Lung (tissue), 12 donors: ENCODE measurements around the gene EML5. TPM values are rescaled to one million over a fixed set of nuclear protein-coding genes. Genes with fewer than 3 reads are reported as not detected.

ENCODE experiments used
- ATAC-seq: fragments of 200-7000 bp; cut with Tn5 transposase; one replicate; pipeline ENCODE4 v1.9.1; 2020; ENCODE audit warnings: moderate number of reproducible peaks; ENCODE audit not compliant: insufficient read depth, low FRiP score
- DNase-seq, 3 donors: peaks; one replicate each; pipeline ENCODE4 v3.0.0-alpha.2; 2013 to 2017
- H3K27ac ChIP-seq, 2 donors: one replicate each; pipeline ENCODE4 v1.5.1; 2013; ENCODE audit warnings: mild to moderate bottlenecking in 2 of 2, moderate library complexity in 2 of 2, control low read depth in 1 of 2, inconsistent platforms in 1 of 2, low read depth in 1 of 2, low read length in 1 of 2
- H3K27me3 ChIP-seq, 3 donors: one replicate each; pipeline ENCODE4 v1.5.1; 2013; ENCODE audit warnings: low read length in 2 of 3; ENCODE audit not compliant: control insufficient read depth in 3 of 3, insufficient read depth in 3 of 3
- H3K36me3 ChIP-seq, 4 donors: one replicate each; pipeline ENCODE4 v1.5.1; 2013; ENCODE audit warnings: low read length in 4 of 4, mild to moderate bottlenecking in 1 of 4, moderate library complexity in 1 of 4; ENCODE audit not compliant: control insufficient read depth in 4 of 4, insufficient read depth in 4 of 4
- H3K4me1 ChIP-seq, 5 donors: one replicate each; pipeline ENCODE4 v1.5.1; 2013; ENCODE audit warnings: low read length in 5 of 5, mild to moderate bottlenecking in 2 of 5, moderate library complexity in 1 of 5; ENCODE audit not compliant: control insufficient read depth in 5 of 5, insufficient read depth in 5 of 5
- H3K4me3 ChIP-seq: one replicate; pipeline ENCODE4 v1.5.1; 2013; ENCODE audit warnings: mild to moderate bottlenecking, control low read depth, moderate library complexity
- H3K9ac ChIP-seq, 2 donors: one replicate each; pipeline ENCODE4 v1.5.1; 2013; ENCODE audit warnings: low read length in 2 of 2, control low read depth in 1 of 2; ENCODE audit not compliant: insufficient read depth in 1 of 2
- H3K9me3 ChIP-seq, 4 donors: one replicate each; pipeline ENCODE4 v1.5.1; 2013; ENCODE audit warnings: low read length in 3 of 4, mild to moderate bottlenecking in 1 of 4, moderate library complexity in 1 of 4; ENCODE audit not compliant: control insufficient read depth in 4 of 4, insufficient read depth in 3 of 4
- CTCF ChIP-seq: IDR thresholded peaks from 2 replicates; pipeline ENCODE4 v1.5.1; 2012; ENCODE audit warnings: mild to moderate bottlenecking; ENCODE audit errors: control extremely low read depth, extremely low read depth
- WGBS, 2 donors: extraction: QIAGEN DNeasy Blood & Tissue Kit; methylation state at CpG; one replicate each; pipeline ENCODE4 v1.1.7; 2013; 5-methylcytosine and 5-hydroxymethylcytosine counted together
- polyA plus RNA-seq, 2 donors: library from polyadenylated mRNA; stranded (reverse); fragments of 200-250 nt; gene quantifications; one replicate each; pipeline ENCODE4 v1.2.1, GENCODE V29; 2013
- total RNA-seq, 2 donors: library from RNA; depleted of rRNA in 1 of 2; stranded (reverse); fragments of >200 nt in 1 of 2; gene quantifications; one replicate each; pipeline ENCODE4 v1.2.1, GENCODE V29; 2014 to 2021
- donor health status: control.
- donor health status: control.
- donor health status: Bipolar disorder and iron deficiency.
- donor health status: healthy.
- donor health status: DM: yes; HTN: yes; CAD: no.

The EML5 gene
- total and polyA plus RNA-seq, 4 donors = 0.31 to 10.2 (median 1.2) TPM

GRCh38 chr14:88707088-88707487 lies 85.7 kb downstream of the EML5 start:
- no peak overlapping the region for H3K27ac ChIP-seq
- DNase-seq = no peak
- no peaks in the 10 kb centered on the region for H3K9me3 ChIP-seq
- no peak for TF ChIP-seq CTCF
- no peak overlapping the region for H3K9ac ChIP-seq
- ATAC-seq = no peak
- no peak overlapping the region for H3K4me3 ChIP-seq
- peaks cover 0 to 2% (median 0%) of the 10 kb centered on the region in 3 donors for H3K27me3 ChIP-seq
- H3K36me3 ChIP-seq = no peaks in the 10 kb centered on the region
- H3K4me1 ChIP-seq = no peaks in the 10 kb centered on the region
- WGBS, 2 donors = 75 to 84% methylated on average over 1 of the region's 1 CpG

GRCh38 chr14:88706425-88706824 lies 86.3 kb downstream of the EML5 start:
- no peaks in the 10 kb centered on the region for H3K4me1 ChIP-seq
- no peak for TF ChIP-seq CTCF
- H3K9me3 ChIP-seq = no peaks in the 10 kb centered on the region
- DNase-seq (no peak), ATAC-seq (no peak)
- H3K27ac ChIP-seq = no peak overlapping the region
- H3K9ac ChIP-seq = no peak overlapping the region
- H3K36me3 ChIP-seq = no peaks in the 10 kb centered on the region
- peaks cover 0 to 2% (median 0%) of the 10 kb centered on the region in 3 donors for H3K27me3 ChIP-seq
- no peak overlapping the region for H3K4me3 ChIP-seq

GRCh38 chr14:88698651-88699050 lies 94.1 kb downstream of the EML5 start:
- Histone ChIP-seq H3K4me3 (no peak overlapping the region), H3K27ac (no peak overlapping the region), H3K36me3 (no peaks in the 10 kb centered on the region), H3K4me1 (no peaks in the 10 kb centered on the region), H3K9me3 (no peaks in the 10 kb centered on the region), H3K27me3 (peaks cover 0 to 5% (median 3%) of the 10 kb centered on the region in 3 donors), H3K9ac (no peak overlapping the region)
- no peak for TF ChIP-seq CTCF
- ATAC-seq (no peak), DNase-seq (no peak)
- WGBS, 2 donors = 80 to 92% methylated on average over 5 of the region's 5 CpGs

- no peak for TF ChIP-seq CTCF
- H3K9ac ChIP-seq = no peak overlapping the region
- DNase-seq (no peak), ATAC-seq (no peak)
- no peaks in the 10 kb centered on the region for H3K9me3 ChIP-seq
- WGBS, 2 donors = 78 to 81% methylated on average over 3 of the region's 3 CpGs
- no peaks in the 10 kb centered on the region for H3K36me3 ChIP-seq
- H3K27me3 ChIP-seq = peaks cover 0 to 4% (median 3%) of the 10 kb centered on the region in 3 donors
- no peaks in the 10 kb centered on the region for H3K4me1 ChIP-seq
- no peak overlapping the region for H3K27ac ChIP-seq
- no peak overlapping the region for H3K4me3 ChIP-seq
Observed at GRCh38 chr14:88695870-88696269, 96.9 kb downstream of the EML5 start.
